Testis (tissue), 2 donors: ENCODE results near the gene PARD6B.

Source experiments
- CTCF ChIP-seq, 3 experiments: fragments of 450-650 bp in 2 of 3; fragments of 200-600 bp in 1 of 3; sonication (generic) in 1 of 3; IDR thresholded peaks; one replicate each; pipeline ENCODE4 v1.5.1; 2016 to 2019; ENCODE audit warnings: antibody characterized with exemption in 3 of 3, mild to moderate bottlenecking in 2 of 3, moderate library complexity in 1 of 3
- POLR2A ChIP-seq: fragments of 450-650 bp; IDR thresholded peaks from one replicate; pipeline ENCODE4 v1.6.1; 2017; ENCODE audit warnings: antibody characterized with exemption, mild to moderate bottlenecking, moderate library complexity

- TF ChIP-seq POLR2A (no peak), CTCF (IDR thresholded peaks at IDR 0.05) (no peak)
Measured at GRCh38 chr20:50804437-50805348, 73.3 kb downstream of the PARD6B start.
